ENCODE results near the gene TNRC6B. TPM values are rescaled to one million over a fixed set of nuclear protein-coding genes. Genes with fewer than 3 reads are reported as not detected.
"Not testable (repeated sequence)": the region's sequence is repeated elsewhere in the genome, so short reads cannot be mapped to it uniquely, and the experiment has no call there.

TNRC6B gene
- total RNA-seq, 2 experiments from 2014 or later, result 65.1 to 65.2 TPM

DNA sequence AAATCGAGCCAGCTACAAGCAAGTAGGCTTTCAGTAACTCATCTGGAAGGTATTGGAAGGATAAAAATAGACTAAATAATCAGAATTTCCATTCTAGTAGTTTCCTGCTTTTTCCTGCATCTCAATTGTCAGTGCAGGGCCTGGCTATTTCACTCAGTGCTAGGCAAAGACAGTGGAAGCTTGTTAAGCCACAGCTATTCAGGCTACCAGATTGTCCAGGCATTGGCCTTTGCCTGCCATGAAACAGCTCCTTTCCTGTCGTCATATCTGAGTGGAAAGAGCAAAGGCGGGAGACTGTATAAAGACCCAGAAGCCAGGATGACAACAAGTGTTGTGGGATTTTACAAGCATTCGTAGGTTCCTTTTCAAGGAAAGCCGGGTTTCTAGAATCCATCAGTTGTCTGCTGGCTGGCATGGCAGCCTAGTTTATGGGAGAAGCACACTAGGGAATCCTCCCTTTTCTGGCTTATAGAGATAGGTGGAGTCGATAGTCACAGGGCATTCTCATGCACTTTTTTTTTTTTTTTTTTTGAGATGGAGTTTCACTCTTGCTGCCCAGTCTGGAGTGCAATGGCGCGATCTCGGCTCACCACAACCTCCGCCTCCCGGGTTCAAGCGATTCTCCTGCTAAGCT, 2.0 kb upstream of the TNRC6B start:
- no peaks in the 10 kb centered on the region for H3K27me3 Mint-ChIP-seq
- peak overlapping the region; percentile 89 for H3K27ac Mint-ChIP-seq
- DNase-seq, result no peak
- ChIA-PET CTCF (no interaction called here), POLR2A (no interaction called here)
- no peaks in the 10 kb centered on the region for H3K9me3 Mint-ChIP-seq
- H3K4me3 Mint-ChIP-seq, result no peak overlapping the region
- peaks cover 40% of the 10 kb centered on the region for H3K4me1 Mint-ChIP-seq
- peaks cover 12% of the 10 kb centered on the region for H3K36me3 Mint-ChIP-seq (ENCODE audit: low read depth)

DNA sequence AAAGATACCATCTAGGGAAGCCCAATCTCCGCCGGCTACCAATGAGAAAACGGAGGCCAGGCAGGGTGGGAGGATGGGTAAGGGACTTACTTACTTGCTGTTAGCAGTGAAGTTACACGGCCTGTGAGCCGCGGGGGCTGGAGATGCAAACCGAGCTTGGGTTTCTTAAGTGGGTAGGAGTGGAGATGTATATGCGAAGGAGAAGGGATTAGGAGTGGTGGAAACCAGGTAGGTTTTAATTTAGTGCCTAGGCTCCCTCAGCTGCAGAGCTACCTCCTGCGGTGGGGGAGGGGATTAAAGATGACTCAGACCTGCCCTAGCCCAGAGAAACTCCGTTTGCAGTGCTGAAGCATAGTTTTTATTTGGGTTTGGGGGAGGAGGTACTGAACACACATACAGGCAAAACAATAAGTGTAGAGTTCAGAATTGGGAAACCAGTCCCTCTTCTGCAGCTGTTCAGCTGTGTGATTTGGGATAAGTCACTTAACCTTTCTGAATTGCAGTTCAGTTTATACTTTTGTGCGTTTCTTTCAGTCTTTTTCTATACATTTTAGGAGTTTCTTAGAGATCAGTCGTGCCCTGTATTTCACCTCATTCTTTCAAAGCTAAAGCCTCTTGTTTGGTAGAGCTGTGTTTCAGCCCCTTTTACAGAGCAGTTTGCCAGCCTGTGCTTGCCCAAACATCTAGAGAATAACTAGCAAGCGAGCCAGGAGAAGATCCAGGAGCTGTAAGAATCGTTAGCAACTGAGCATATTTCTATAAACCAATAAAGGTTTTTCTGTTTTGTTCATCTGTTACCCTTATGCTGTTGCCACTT, 596 bp upstream of the TNRC6B start:
- Mint-ChIP-seq H3K36me3 (ENCODE audit: low read depth) (peaks cover 13% of the 10 kb centered on the region), H3K27ac (peak overlapping the region; percentile 89), H3K4me1 (peaks cover 45% of the 10 kb centered on the region), H3K9me3 (no peaks in the 10 kb centered on the region), H3K4me3 (peak overlapping the region; percentile 93), H3K27me3 (no peaks in the 10 kb centered on the region)
- CTCF ChIA-PET, result interaction anchor here (0.8 to 1.5 kb wide), 8 partner anchors 13 to 643 kb away, joined by 3 to 6 read pairs (median 3); no protein-coding TSS in a partner anchor
- DNase-seq, result peak; percentile 78
- POLR2A ChIA-PET, result interaction anchor here (1.0 to 1.7 kb wide), 3 partner anchors 100 to 170 kb away, joined by 3 to 14 read pairs (median 8); partner anchors contain the start of gene ADSL

DNA sequence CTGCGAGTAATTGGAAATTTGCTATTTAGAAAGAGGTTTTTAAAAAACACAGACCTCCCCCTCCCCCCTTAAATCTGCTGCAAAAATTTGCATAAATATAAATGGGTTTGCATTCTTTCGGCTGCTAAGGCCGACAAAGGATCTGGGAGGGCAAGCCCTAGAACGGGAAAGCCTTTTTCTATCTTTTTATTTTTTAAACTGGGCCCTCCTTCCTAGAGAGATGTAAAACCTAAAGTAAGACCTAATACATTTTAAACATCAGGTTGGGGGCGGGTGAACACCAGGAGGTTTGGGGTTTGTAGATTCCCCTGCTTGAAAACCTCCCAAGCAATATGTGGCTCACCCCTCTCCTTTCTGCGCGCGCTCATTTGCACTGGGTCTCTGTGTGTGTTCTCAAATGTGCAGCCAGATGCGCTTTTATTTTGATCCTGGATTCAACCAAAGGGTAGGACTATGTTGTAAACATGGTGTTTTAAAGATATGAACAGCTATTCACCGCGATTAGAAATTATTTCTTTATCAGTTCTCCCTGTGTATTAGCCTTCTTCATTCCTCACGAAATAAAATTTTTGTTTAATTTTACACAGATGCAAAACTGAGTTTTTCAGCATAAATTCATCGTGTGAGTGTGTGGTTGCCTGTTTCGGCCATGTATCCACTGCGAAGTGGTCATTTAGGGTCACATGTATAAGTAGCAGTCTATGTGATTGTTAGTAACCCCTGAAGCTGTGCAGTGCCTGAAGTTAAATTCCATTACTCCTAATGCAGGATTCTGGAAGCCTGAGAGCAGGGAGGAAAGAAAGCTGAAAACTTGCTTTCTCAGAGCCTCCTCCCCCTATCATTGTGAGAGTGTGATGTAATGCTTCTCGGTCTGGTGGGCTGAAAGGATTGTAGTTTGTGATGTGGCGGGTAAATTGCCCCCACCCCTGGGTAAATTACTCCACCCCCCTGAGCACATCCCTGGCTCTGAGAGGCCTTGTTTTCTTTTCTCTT, 988 bp downstream of the TNRC6B start:
- peak; percentile 63 for DNase-seq
- Mint-ChIP-seq H3K27me3 (no peaks in the 10 kb centered on the region), H3K9me3 (no peaks in the 10 kb centered on the region), H3K4me3 (peak overlapping the region; percentile 93), H3K27ac (peak overlapping the region; percentile 89), H3K4me1 (peaks cover 55% of the 10 kb centered on the region), H3K36me3 (ENCODE audit: low read depth) (peaks cover 13% of the 10 kb centered on the region)
- POLR2A ChIA-PET, result interaction anchor here (0.9 to 1.5 kb wide), 2 partner anchors 135 to 168 kb away, joined by 4 to 8 read pairs; partner anchors contain the start of gene ADSL
- CTCF ChIA-PET, result interaction anchor here (1.1 kb wide), 2 partner anchors 10 to 14 kb away, joined by 3 to 4 read pairs; no protein-coding TSS in a partner anchor

DNA sequence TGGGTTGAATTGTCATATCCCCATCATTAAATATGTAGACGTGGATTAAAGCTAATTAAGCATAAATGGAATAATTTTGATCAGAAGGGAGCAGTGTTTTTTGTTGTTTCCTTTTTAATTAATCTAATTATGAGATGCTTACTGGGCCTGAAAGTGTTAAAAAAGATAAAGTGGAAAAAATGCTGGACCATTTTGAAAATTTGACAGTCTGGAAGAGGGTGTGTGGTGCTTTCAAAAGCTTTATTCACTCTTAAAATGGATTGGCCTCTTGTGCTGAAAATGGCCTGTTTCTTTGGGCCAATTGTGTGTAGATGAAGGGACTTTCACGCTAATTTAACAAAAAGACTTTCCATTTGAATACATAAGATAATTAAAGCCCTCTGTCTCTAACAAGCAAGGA, 1.8 kb downstream of the TNRC6B start:
- Mint-ChIP-seq H3K4me1 (peaks cover 61% of the 10 kb centered on the region), H3K27ac (peak overlapping the region; percentile 89), H3K4me3 (peak overlapping the region; percentile 93), H3K9me3 (no peaks in the 10 kb centered on the region), H3K27me3 (no peaks in the 10 kb centered on the region), H3K36me3 (ENCODE audit: low read depth) (peaks cover 18% of the 10 kb centered on the region)
- ChIA-PET CTCF (interaction anchor here (1.0 to 1.1 kb wide), 2 partner anchors 9 to 11 kb away, joined by 4 read pairs; no protein-coding TSS in a partner anchor), POLR2A (interaction anchor here (0.7 kb wide), 1 partner anchor 15 kb away, joined by 3 read pairs; no protein-coding TSS in a partner anchor)
- no peak for DNase-seq

DNA sequence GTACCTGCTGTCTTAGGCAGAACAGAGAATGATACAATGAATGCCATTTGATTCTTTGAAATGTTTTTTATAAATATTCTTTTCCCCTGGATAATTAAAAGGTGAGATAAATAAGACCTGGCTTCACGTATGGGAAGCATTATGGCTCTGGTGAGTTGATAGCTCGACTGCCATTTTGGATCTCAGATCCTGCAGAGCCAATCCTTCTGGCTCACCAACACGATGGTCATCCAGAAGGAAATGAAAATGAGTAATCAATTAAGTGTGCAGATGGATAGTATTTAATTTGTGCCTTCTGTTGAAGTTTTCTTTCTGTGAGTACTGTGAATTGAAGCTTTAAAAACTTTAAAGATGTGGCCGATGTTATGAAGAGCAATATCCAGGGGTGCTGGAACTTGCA, 2.7 kb downstream of the TNRC6B start:
- DNase-seq, result no peak
- Mint-ChIP-seq H3K4me1 (peaks cover 64% of the 10 kb centered on the region), H3K4me3 (peak overlapping the region; percentile 93), H3K9me3 (no peaks in the 10 kb centered on the region), H3K27me3 (no peaks in the 10 kb centered on the region), H3K27ac (peak overlapping the region; percentile 76), H3K36me3 (ENCODE audit: low read depth) (peaks cover 21% of the 10 kb centered on the region)
- ChIA-PET CTCF (interaction anchor here (1.0 kb wide), 1 partner anchor 11 kb away, joined by 4 read pairs; no protein-coding TSS in a partner anchor), POLR2A (interaction anchor here (0.6 kb wide), 1 partner anchor 453 kb away, joined by 4 read pairs; no protein-coding TSS in a partner anchor)

DNA sequence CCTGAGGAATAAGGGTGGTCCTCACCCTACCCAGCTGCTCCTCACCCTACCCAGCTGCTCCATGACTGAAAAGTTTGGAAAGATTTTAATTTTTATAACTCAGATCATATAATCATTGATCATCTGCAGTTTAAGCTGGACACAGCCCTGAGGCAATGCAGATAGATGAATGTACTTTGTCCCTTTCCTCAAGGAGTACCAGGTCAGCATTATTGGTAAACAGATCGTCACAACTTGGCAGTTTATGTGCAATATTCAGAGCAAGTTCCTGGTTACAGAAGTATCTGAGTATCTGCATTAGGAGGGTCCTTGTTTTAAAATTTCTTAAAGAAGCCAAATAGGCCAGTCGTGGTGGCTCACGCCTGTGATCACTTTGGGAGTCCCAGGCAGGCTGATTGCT, 3.6 kb downstream of the TNRC6B start:
- Mint-ChIP-seq H3K36me3 (ENCODE audit: low read depth) (peaks cover 29% of the 10 kb centered on the region), H3K9me3 (no peaks in the 10 kb centered on the region), H3K4me3 (no peak overlapping the region), H3K4me1 (peaks cover 63% of the 10 kb centered on the region), H3K27me3 (no peaks in the 10 kb centered on the region), H3K27ac (no peak overlapping the region)
- POLR2A ChIA-PET, result no interaction called here
- DNase-seq, result no peak
- CTCF ChIA-PET, result interaction anchor here (0.6 to 1.5 kb wide), 2 partner anchors 12 to 605 kb away, joined by 3 to 5 read pairs; no protein-coding TSS in a partner anchor

DNA sequence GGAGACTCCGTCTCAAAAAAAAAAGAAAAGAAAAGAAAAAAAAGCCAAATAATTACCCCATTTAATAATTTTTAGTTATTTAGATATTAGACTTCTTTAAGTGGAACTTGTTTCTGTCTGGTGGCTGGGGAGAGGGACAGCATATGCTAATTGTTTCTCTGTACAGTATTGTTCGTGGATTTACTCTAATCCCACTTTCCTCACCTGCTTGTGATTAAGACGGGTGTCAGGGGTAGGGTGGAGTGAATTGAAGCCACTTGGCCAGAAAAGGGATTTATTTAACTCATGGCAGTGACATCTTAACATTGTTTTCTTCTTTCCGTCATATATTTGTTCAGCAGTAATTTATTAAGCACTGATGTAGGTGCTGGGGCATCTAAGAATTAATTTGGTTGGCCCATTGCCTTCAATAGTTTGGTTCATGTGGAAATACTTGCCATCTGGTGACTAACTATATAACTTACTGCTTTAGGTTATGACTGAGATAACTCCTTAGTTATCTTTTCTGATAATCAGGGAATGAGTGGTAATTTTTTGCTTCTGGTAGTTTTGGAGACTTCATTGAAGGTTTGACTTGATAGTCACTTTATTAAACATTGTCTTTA, 4.6 kb downstream of the TNRC6B start:
- H3K4me3 Mint-ChIP-seq, result no peak overlapping the region
- peaks cover 53% of the 10 kb centered on the region for H3K4me1 Mint-ChIP-seq
- ChIA-PET POLR2A (no interaction called here), CTCF (interaction anchor here (1.3 to 1.5 kb wide), 2 partner anchors 10 to 11 kb away, joined by 4 to 5 read pairs; no protein-coding TSS in a partner anchor)
- DNase-seq, result no peak
- H3K9me3 Mint-ChIP-seq, result no peaks in the 10 kb centered on the region
- H3K27ac Mint-ChIP-seq, result peak overlapping the region; percentile 78
- no peaks in the 10 kb centered on the region for H3K27me3 Mint-ChIP-seq
- H3K36me3 Mint-ChIP-seq (ENCODE audit: low read depth), result peaks cover 29% of the 10 kb centered on the region

DNA sequence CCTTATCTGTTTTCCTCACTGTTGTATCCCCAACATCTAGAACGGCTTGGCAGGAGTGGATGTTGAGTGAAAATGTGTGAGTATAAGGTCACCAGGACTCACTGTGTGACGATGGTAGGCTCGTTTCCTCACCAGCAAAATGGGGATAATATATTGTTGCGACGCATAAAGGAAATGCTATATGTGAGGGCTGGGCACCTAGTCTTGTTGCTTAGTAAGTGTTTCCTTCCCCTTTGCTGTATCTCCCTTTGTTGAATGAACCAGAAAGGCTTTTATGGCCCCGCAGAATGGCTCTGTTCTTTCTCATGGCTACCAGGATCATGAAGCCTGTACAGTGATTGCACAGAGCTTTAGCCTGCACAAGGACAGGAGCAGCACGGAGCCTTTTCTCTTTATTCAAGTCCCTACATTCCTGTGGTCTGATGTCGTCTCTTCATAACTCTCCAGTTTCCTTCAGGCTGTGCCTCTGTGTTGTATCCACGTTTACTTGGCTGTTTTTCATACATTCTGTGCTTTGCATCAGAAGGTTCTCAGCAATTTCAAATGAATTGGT, 5.4 kb downstream of the TNRC6B start:
- DNase-seq, result peak; percentile 14
- peak overlapping the region; percentile 39 for H3K4me3 Mint-ChIP-seq
- H3K27ac Mint-ChIP-seq, result peak overlapping the region; percentile 78
- CTCF ChIA-PET, result interaction anchor here (1.3 kb wide), 1 partner anchor 9 kb away, joined by 4 read pairs; no protein-coding TSS in a partner anchor
- no peaks in the 10 kb centered on the region for H3K27me3 Mint-ChIP-seq
- no peaks in the 10 kb centered on the region for H3K9me3 Mint-ChIP-seq
- POLR2A ChIA-PET, result no interaction called here
- H3K36me3 Mint-ChIP-seq (ENCODE audit: low read depth), result peaks cover 28% of the 10 kb centered on the region
- H3K4me1 Mint-ChIP-seq, result peaks cover 54% of the 10 kb centered on the region

DNA sequence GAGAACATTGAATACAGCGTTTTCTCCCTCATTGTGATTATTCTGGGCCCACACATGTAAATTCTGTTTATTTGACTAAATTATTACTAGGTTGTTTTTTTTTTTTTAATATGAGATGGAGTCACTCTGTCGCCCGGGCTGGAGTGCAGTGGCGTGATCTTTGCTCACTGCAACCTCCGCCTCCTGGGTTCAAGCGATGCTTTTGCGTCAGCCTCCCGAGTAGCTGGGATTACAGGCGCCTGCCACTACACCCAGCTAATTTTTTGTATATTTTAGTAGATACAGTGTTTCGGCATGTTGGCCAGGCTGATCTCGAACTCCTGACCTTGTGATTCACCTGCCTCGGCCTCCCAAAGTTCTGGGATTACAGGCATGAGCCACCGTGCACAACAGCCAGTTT, 5.9 kb downstream of the TNRC6B start:
- H3K9me3 Mint-ChIP-seq, DNase-seq, POLR2A ChIA-PET, H3K4me3 Mint-ChIP-seq, H3K27me3 Mint-ChIP-seq: not testable (repeated sequence)
- H3K4me1 Mint-ChIP-seq, result peaks cover 58% of the 10 kb centered on the region
- peak overlapping the region; percentile 78 for H3K27ac Mint-ChIP-seq
- H3K36me3 Mint-ChIP-seq (ENCODE audit: low read depth), result peaks cover 30% of the 10 kb centered on the region
- CTCF ChIA-PET, result interaction anchor here (1.3 kb wide), 1 partner anchor 9 kb away, joined by 4 read pairs; no protein-coding TSS in a partner anchor

DNA sequence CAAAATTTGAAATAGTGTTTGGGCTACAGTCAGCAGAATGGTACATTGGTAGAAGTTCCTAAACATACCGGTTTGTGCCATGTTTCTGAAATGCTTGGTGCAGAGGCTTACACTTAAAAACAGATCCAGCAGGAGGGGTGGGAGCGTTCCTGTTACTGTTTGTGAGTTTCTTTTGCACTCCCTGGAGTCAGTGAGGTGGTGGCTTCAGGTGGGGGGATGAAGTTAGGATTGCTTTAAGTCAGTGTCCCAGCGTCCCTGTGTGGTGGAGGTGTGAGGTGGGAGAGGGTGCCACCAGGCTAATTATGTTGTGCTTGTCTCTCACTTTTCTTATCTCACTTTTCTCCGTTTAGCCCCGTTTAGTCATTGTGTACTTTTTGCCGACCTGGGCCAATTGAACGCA, 9.7 kb downstream of the TNRC6B start:
- H3K4me1 Mint-ChIP-seq, result peaks cover 56% of the 10 kb centered on the region
- ChIA-PET POLR2A (no interaction called here), CTCF (no interaction called here)
- no peak overlapping the region for H3K4me3 Mint-ChIP-seq
- no peaks in the 10 kb centered on the region for H3K9me3 Mint-ChIP-seq
- no peak overlapping the region for H3K27ac Mint-ChIP-seq
- H3K36me3 Mint-ChIP-seq (ENCODE audit: low read depth), result peaks cover 23% of the 10 kb centered on the region
- H3K27me3 Mint-ChIP-seq, result no peaks in the 10 kb centered on the region
- DNase-seq, result no peak

DNA sequence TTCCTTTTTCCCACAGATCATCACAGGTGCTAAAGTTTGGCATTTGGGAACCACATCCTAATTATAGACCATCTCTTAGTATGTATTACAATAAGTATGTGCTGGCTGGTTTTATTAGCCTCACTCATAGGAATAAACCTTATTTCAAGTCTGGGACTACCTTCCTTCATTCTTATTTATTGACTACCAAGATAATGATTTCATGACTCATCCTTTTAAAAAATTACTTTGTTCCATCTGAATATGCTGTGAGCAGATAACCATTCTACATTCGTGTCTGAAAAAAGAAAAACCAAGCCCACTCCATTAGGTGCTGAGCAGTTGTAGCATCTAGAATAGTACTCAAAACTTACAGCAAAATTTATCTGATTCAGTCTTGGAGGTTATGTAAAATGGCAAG, 12.3 kb downstream of the TNRC6B start:
- CTCF ChIA-PET, result interaction anchor here (0.6 kb wide), 1 partner anchor 626 kb away, joined by 5 read pairs; no protein-coding TSS in a partner anchor
- H3K27me3 Mint-ChIP-seq, result no peaks in the 10 kb centered on the region
- peaks cover 61% of the 10 kb centered on the region for H3K4me1 Mint-ChIP-seq
- DNase-seq, result no peak
- no peak overlapping the region for H3K27ac Mint-ChIP-seq
- peaks cover 17% of the 10 kb centered on the region for H3K36me3 Mint-ChIP-seq (ENCODE audit: low read depth)
- no peak overlapping the region for H3K4me3 Mint-ChIP-seq
- H3K9me3 Mint-ChIP-seq, result no peaks in the 10 kb centered on the region
- POLR2A ChIA-PET, result no interaction called here

All from activated CD4-positive, alpha-beta T cell treated with anti-CD3 and anti-CD28 coated beads, Interleukin-2, amount 10 ng/mL, durations not matched to agents 7 days and 5 days (primary cell).